Choroid plexus epithelial cell (primary cell): Measurements from ENCODE around the gene ADA.
"Not testable (repeated sequence)": the region's sequence is repeated elsewhere in the genome, so short reads cannot be mapped to it uniquely, and the experiment has no call there.

Source experiments
- DNase-seq: peaks from one replicate; pipeline ENCODE4 v3.0.0-alpha.2; 2010; ENCODE audit warnings: low read depth
- H3K4me3 ChIP-seq: 2 replicates; pipeline ENCODE4 v1.5.1; 2011; ENCODE audit warnings: low read depth, mild to moderate bottlenecking, control low read depth, low read length, moderate library complexity
- TF ChIP-seq, protein P1 (sequence below): conservative IDR thresholded peaks from 2 replicates; pipeline ENCODE4 v1.5.1; 2011; ENCODE audit warnings: low read depth, mild to moderate bottlenecking, control low read depth, inconsistent platforms, low read length, moderate library complexity

ADA gene

DNA sequence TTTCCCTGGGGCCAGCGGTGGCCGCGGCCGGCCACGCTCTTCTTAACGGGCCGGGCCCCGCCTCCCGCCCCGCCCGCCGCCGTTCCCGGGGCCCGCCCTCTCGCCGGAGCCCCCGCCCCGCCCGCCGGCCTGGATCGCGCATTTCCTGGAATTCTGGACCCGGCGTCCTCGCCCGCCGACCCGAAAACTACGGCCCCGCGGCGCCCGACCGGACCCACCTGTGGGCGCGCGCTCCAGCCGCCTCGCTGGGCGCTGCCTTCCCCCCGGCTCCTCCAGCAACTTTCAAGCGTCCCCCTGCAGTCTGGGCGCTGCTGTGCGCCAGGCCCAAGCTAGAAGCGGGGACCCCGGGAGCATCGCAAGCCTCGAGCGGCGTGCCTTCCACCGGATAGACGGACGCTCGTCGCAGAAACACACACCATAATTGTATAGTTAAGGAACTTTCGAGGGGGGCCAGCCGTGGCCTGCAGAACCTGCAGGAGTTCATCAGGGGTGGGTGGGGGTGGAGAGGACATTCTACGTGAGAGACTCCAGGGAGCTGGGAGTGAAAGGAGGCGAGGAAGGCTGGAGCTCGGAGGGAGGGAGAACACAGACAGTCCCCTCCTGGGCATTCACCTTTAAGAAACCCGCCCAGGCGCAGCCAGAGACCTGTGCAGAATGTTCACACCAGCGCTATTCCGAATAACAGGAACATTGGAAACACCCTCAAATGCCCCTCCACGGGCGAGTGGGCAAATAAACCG lies at the start of gene ADA:
Gene ADA, minus strand, starts transcription at position 16 of the 740 bp plus-strand sequence. CDS start 92 bp downstream, outside the sequence.
- peak within 1 kb of the TSS; percentile 67 for H3K4me3 ChIP-seq
- DNase-seq: peak; percentile 32
- TF ChIP-seq, protein P1, sequence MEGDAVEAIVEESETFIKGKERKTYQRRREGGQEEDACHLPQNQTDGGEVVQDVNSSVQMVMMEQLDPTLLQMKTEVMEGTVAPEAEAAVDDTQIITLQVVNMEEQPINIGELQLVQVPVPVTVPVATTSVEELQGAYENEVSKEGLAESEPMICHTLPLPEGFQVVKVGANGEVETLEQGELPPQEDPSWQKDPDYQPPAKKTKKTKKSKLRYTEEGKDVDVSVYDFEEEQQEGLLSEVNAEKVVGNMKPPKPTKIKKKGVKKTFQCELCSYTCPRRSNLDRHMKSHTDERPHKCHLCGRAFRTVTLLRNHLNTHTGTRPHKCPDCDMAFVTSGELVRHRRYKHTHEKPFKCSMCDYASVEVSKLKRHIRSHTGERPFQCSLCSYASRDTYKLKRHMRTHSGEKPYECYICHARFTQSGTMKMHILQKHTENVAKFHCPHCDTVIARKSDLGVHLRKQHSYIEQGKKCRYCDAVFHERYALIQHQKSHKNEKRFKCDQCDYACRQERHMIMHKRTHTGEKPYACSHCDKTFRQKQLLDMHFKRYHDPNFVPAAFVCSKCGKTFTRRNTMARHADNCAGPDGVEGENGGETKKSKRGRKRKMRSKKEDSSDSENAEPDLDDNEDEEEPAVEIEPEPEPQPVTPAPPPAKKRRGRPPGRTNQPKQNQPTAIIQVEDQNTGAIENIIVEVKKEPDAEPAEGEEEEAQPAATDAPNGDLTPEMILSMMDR: no peak

DNA sequence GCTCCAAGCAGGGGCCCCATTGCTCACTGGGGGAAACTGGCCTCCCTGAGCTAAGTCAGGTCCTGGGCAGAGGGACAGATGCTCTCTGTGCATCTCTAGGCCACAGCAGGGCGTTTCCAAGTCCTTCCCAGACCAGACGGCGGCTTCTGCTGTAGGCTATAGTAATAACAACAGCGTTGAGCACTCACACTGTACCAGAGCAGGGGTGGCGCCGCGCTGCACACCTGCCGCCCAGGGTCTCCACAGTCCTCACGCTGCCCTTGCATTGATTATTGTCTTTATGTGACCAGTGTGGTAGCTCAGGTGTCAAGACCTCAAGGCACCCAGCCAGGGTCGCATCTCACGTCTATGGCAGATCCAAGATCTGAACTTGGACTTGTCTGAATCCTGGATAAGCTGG lies 48.8 kb upstream of the ADA start:
- H3K4me3 ChIP-seq: no peak overlapping the region
- TF ChIP-seq, protein P1: no peak
- no peak for DNase-seq

DNA sequence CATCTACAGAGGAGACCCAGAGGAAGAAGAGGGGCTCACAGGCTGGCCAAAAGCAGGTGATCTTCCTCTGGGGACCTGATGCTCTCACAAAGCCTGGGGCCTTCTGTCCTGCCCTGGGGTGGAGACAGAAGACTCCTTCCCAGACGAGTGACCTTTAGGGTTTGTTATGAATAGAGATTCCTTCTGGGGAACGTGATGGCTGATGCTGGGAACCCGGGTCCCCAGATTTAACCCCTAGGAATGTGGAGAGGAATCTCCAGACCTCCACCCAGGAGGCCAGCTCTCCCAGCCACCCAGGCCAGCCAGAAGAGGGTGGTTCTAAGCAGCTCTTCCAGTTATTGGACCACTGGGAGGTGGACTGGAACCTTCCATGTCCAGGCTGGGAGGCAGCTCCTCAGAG lies 46.9 kb upstream of the ADA start:
- TF ChIP-seq, protein P1: no peak
- no peak for DNase-seq
- no peak overlapping the region for H3K4me3 ChIP-seq

DNA sequence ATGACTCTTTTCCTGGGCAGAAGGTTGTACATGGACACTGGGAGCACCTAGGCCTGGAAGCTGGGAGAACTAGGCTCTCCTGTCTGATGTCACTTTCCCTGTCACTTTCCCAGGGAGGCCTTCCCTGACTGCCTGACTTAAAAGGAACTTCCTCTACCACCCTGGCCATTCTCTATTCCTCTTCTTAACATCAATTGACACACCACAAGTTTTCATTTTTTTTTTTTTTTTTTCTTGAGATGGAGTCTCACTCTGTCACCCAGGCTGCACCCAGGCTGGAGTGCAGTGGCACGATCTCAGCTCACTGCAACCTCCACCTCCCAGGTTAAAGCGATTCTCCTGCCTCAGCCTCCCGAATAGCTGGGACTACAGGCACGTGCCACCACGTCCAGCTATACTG lies 45.5 kb upstream of the ADA start:
- not testable (repeated sequence) for H3K4me3 ChIP-seq, DNase-seq

DNA sequence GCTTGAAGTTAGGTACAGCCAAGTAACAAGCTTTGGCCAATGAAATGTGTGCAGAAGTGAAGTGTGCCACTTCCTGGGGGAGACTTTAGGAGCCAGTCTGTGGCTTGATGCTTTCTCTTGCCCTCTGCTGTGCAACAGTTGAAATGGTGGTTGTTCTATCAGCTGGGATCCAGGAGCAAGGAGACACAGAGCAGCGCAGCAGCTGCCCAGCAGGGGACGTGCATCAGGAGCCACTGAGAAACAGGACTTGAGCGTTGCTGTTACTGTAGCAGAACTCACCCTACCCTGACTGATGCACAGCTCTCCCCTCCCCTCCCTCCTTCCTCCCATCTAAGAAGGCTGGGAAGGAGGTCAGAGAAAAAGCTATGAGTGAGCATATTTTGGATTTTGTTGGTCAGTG lies 44.8 kb upstream of the ADA start:
- H3K4me3 ChIP-seq: no peak overlapping the region
- no peak for DNase-seq
- TF ChIP-seq, protein P1: peak; percentile 10

DNA sequence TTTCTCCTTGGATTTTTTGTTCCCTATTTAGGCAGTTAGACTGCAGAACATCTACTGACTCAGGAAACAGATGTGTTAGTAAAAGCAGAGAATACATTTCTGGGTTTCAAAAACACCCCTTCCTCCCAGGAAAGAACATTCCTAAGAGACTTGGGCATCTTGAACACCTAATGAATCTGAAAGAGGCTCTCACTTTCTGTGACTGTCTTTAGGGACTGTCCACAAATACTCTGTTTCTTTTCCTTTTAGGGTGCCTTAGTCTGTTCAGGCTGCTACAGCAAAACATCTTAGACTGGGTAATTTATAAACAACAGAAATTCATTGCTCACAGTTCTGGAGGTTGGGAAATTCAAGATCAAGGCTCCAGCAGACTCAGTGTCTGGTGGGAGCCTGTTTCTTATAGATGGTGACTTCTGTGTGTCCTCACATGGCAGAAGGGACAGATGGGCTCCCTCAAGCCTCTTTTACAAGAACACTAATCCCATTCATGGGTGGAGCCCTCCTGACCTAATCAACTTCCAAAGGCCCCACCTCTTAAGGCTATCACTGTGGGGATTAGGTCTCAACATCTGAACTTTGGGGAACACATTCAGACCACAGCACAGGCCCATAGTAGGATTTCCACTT lies 44.3 kb upstream of the ADA start:
- TF ChIP-seq, protein P1: no peak
- peak; percentile 69 for DNase-seq
- no peak overlapping the region for H3K4me3 ChIP-seq

DNA sequence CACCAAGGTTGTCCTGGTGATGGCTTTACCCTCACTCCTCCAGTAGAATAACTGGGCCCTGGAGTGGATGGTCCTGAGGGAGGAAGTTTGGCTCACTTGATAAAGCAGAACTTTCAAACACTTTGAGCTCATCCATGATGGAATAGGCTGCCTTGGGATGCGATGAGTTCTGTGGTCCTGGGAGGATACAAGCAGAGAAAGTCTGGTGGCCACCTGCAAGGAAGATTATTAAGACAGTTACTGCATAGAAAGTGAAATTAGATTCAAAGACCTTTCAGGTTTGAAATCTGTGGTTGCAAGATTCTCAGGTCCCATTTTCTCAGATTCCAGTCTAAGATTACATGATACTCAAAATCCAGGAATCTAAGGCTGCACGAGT lies 43.8 kb upstream of the ADA start:
- DNase-seq: no peak
- no peak overlapping the region for H3K4me3 ChIP-seq
- TF ChIP-seq, protein P1: no peak
